Mesenchymal stem cell (in vitro differentiated cells and primary cell): ENCODE measurements around the gene HEG1.

ENCODE experiments used
- DNase-seq: peaks from one replicate; pipeline ENCODE4 v3.0.0-alpha.2; 2013
- H2AFZ ChIP-seq: one replicate; pipeline ENCODE4 v1.6.1; 2013; ENCODE audit warnings: low read depth, mild to moderate bottlenecking, control low read depth, inconsistent platforms, low read length, moderate library complexity
- H2AK5ac ChIP-seq: 2 replicates; pipeline ENCODE4 v1.6.1; 2013; ENCODE audit warnings: low read length, moderate library complexity, mild to moderate bottlenecking, inconsistent platforms; ENCODE audit not compliant: severe bottlenecking
- H2BK120ac ChIP-seq: one replicate; pipeline ENCODE4 v1.6.1; 2013; ENCODE audit warnings: low read depth, mild to moderate bottlenecking, inconsistent platforms, low read length, moderate library complexity
- H2BK12ac ChIP-seq, 2 experiments: one replicate each; pipeline ENCODE4 v1.6.1; 2013; ENCODE audit warnings: inconsistent platforms in 2 of 2, low read length in 2 of 2, mild to moderate bottlenecking in 2 of 2, moderate library complexity in 2 of 2, control low read depth in 1 of 2
- H2BK15ac ChIP-seq: one replicate; pipeline ENCODE4 v1.6.1; 2013; ENCODE audit warnings: mild to moderate bottlenecking, low read depth, inconsistent platforms; ENCODE audit not compliant: poor library complexity, severe bottlenecking
- H2BK5ac ChIP-seq: 2 replicates; pipeline ENCODE4 v1.6.1; 2013; ENCODE audit warnings: low read depth, mild to moderate bottlenecking, low read length, control low read depth, inconsistent platforms; ENCODE audit not compliant: poor library complexity, severe bottlenecking
- H3K14ac ChIP-seq, 2 experiments: one replicate each; pipeline ENCODE4 v1.6.1; 2013; ENCODE audit warnings: inconsistent platforms in 2 of 2, low read length in 2 of 2, control low read depth in 1 of 2, mild to moderate bottlenecking in 1 of 2, moderate library complexity in 1 of 2
- H3K18ac ChIP-seq, 2 experiments: one replicate each; pipeline ENCODE4 v1.6.1; 2013; ENCODE audit warnings: inconsistent platforms in 2 of 2, low read length in 2 of 2, control low read depth in 1 of 2, low read depth in 1 of 2, mild to moderate bottlenecking in 1 of 2
- H3K23ac ChIP-seq, 2 experiments: one replicate each; pipeline ENCODE4 v1.6.1; 2013; ENCODE audit warnings: inconsistent platforms in 2 of 2, low read length in 2 of 2, mild to moderate bottlenecking in 2 of 2, moderate library complexity in 2 of 2, control low read depth in 1 of 2
- H3K27ac ChIP-seq: 2 replicates; pipeline ENCODE4 v1.5.1; 2013; ENCODE audit warnings: mild to moderate bottlenecking, moderate library complexity, low read length, control low read depth, inconsistent platforms; ENCODE audit not compliant: poor library complexity, severe bottlenecking
- H3K27me3 ChIP-seq, 2 experiments: 2 replicates each; pipeline versions ENCODE4 v1.6.1 to v1.7.0; 2013; ENCODE audit warnings: low read length in 2 of 2, mild to moderate bottlenecking in 2 of 2, moderate library complexity in 2 of 2, control low read depth in 1 of 2, inconsistent platforms in 1 of 2; ENCODE audit not compliant: control insufficient read depth in 1 of 2, insufficient read depth in 1 of 2
- H3K36me3 ChIP-seq, 2 experiments: 2 replicates each; pipeline versions ENCODE4 v1.6.1 to v1.7.0; 2013; ENCODE audit warnings: low read length in 2 of 2, control low read depth in 1 of 2, inconsistent platforms in 1 of 2, low read depth in 1 of 2, mild to moderate bottlenecking in 1 of 2; ENCODE audit not compliant: insufficient read depth in 2 of 2, control insufficient read depth in 1 of 2
- H3K4ac ChIP-seq, 2 experiments: one replicate each; pipeline ENCODE4 v1.6.1; 2013; ENCODE audit warnings: inconsistent platforms in 2 of 2, low read length in 2 of 2, mild to moderate bottlenecking in 2 of 2, moderate library complexity in 2 of 2, control low read depth in 1 of 2, low read depth in 1 of 2
- H3K4me1 ChIP-seq: 2 replicates; pipeline ENCODE4 v1.6.1; 2013; ENCODE audit warnings: low read depth, low read length, control low read depth; ENCODE audit not compliant: control insufficient read depth, insufficient read depth
- H3K4me2 ChIP-seq: 2 replicates; pipeline ENCODE4 v1.6.1; 2013; ENCODE audit warnings: low read length, mild to moderate bottlenecking, inconsistent platforms; ENCODE audit not compliant: poor library complexity, severe bottlenecking
- H3K4me3 ChIP-seq, 2 experiments: 2 replicates each; pipeline versions ENCODE4 v1.5.1 to v1.7.0; 2013; ENCODE audit warnings: low read length in 2 of 2, mild to moderate bottlenecking in 2 of 2, control low read depth in 1 of 2, low read depth in 1 of 2; ENCODE audit not compliant: insufficient read depth in 1 of 2
- H3K79me1 ChIP-seq: replicated peaks from 2 replicates; pipeline ENCODE4 v1.6.1; 2013; ENCODE audit warnings: mild to moderate bottlenecking, control low read depth, low read length, inconsistent platforms; ENCODE audit not compliant: poor library complexity, severe bottlenecking
- H3K9ac ChIP-seq: 2 replicates; pipeline ENCODE4 v1.7.0; 2013; ENCODE audit warnings: mild to moderate bottlenecking, low read length, moderate library complexity
- H3K9me3 ChIP-seq: 2 replicates; pipeline ENCODE4 v1.7.0; 2013; ENCODE audit warnings: mild to moderate bottlenecking, low read length; ENCODE audit not compliant: control insufficient read depth
- H4K8ac ChIP-seq: one replicate; pipeline ENCODE4 v1.6.1; 2013; ENCODE audit warnings: inconsistent platforms, mild to moderate bottlenecking, low read length, moderate library complexity
- H4K91ac ChIP-seq: one replicate; pipeline ENCODE4 v1.6.1; 2013; ENCODE audit warnings: mild to moderate bottlenecking, low read length, inconsistent platforms
- WGBS: methylation state at CpG from one replicate; pipeline ENCODE4 v1.1.7; 2013; ENCODE audit warnings: mixed read lengths; 5-methylcytosine and 5-hydroxymethylcytosine counted together

HEG1 gene

DNA sequence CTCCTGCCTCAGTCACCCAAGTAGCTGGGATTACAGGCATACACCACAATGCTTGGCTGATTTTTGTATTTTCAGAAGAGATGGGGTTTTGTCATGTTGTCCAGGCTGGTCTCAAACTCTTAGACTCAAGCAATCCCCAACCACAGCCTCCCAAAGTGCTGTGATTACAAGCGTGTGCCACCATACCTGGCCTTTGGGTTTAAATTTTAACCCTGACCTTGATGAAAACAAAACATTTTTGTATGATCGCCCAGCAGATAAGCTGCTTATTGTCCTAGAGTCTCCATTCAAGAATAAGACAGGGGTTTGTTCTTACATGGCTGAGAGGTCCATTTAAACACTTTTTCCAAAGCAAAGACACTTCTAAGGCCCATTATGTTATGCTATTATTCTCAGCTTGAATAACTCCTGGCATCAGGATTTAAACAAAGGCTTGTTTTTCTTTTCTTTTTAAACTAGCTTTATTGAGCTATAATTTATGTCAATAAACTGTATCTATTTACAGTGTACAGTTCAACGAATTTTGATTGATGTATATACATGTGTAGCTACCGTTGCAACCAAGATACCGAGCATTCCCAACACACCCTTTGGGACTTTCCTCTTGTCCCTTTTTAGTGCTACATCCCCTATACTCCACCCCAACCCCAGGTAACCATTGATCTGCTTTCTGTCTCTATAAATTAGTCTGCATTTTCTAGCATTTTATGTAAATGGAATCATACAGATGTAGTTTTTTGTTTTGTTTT, 119.8 kb downstream of the HEG1 start:
- DNase-seq = no peak
- Histone ChIP-seq H3K4ac (no peak overlapping the region), H4K91ac (no peak overlapping the region), H3K4me3 (no peak overlapping the region), H3K27me3 (peaks cover 0 to 7% of the 10 kb centered on the region in 2 experiments), H2BK120ac (no peak overlapping the region), H3K4me1 (no peaks in the 10 kb centered on the region), H3K9me3 (no peaks in the 10 kb centered on the region), H4K8ac (no peak overlapping the region), H2AFZ (no peak overlapping the region), H3K23ac (no peak overlapping the region), H2BK5ac (no peak overlapping the region), H3K36me3 (no peaks in the 10 kb centered on the region), H3K18ac (no peak overlapping the region), H2BK12ac (no peak overlapping the region), H3K4me2 (no peak overlapping the region), H3K27ac (no peak overlapping the region), H2BK15ac (no peak overlapping the region), H3K14ac (no peak overlapping the region), H2AK5ac (no peak overlapping the region), H3K9ac (no peak overlapping the region), H3K79me1 (no peaks in the 10 kb centered on the region)
- 94% methylated on average over 4 of the region's 5 CpGs for WGBS

DNA sequence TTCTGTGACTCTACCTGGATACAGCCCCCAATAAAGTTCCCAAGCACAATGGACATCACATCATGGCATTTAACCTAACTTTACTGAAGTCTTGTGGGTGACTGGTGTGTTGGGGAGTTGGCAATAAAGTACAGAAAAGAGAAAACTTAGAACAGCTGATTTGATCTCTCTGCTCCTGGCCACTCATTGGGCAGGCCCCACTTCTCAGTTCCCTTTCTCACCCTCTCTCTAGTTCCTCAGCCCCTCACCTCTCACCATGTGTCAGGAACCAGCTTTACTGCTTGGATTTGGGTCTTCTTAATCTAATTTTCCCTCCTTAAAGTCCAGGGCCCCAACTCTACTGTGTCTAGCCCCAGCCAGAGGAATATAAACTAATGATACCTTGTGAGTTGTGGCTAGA, 120.5 kb downstream of the HEG1 start:
- Histone ChIP-seq H3K23ac (no peak overlapping the region), H2BK5ac (no peak overlapping the region), H3K4ac (no peak overlapping the region), H3K9me3 (no peaks in the 10 kb centered on the region), H3K4me3 (no peak overlapping the region), H3K4me2 (no peak overlapping the region), H4K91ac (no peak overlapping the region), H2AK5ac (no peak overlapping the region), H3K4me1 (no peaks in the 10 kb centered on the region), H3K79me1 (no peaks in the 10 kb centered on the region), H3K27me3 (peaks cover 0 to 9% of the 10 kb centered on the region in 2 experiments), H3K36me3 (no peaks in the 10 kb centered on the region), H3K27ac (no peak overlapping the region), H2AFZ (no peak overlapping the region), H4K8ac (no peak overlapping the region), H2BK12ac (no peak overlapping the region), H3K18ac (no peak overlapping the region), H3K14ac (no peak overlapping the region), H2BK15ac (no peak overlapping the region), H2BK120ac (no peak overlapping the region), H3K9ac (no peak overlapping the region)
- no peak for DNase-seq

DNA sequence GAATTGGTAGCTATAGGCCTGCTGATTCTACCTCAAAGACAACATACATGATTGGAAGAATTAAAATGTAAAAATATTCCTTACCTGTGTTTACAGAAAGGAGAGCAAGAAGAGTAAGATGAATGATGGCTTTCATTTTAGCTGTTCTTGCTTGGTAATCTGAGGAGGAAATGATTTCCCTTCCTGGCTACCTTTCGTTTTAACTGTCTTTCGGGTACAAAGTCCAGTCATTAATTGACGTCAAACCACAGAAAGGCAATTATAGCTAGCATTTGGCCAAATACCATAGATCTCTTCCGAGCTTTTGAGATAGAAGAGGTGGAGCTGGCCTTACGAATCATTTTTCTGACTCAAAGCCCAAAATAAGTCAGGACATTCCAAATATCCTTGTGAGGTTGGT, 121.2 kb downstream of the HEG1 start, which contains the start of gene MUC13:
TSS of gene MUC13 (minus strand) at position 175 of the 400 bp plus-strand sequence. CDS start at position 136, 39 bp downstream.
- no peak within 1 kb of the TSS for H2AFZ ChIP-seq
- no peak for DNase-seq
- H4K8ac ChIP-seq = no peak within 1 kb of the TSS
- peaks cover 0 to 9% of the 10 kb centered on the region in 2 experiments for H3K27me3 ChIP-seq
- no peak within 1 kb of the TSS for H3K23ac ChIP-seq
- H2BK15ac ChIP-seq = no peak within 1 kb of the TSS
- no peak within 1 kb of the TSS for H2BK120ac ChIP-seq
- no peak within 1 kb of the TSS for H3K14ac ChIP-seq
- H3K4ac ChIP-seq = no peak within 1 kb of the TSS
- H4K91ac ChIP-seq = no peak within 1 kb of the TSS
- WGBS = 93% methylated on average over 5 of the region's 5 CpGs
- H3K4me3 ChIP-seq = no peak within 1 kb of the TSS
- H2AK5ac ChIP-seq = no peak within 1 kb of the TSS
- H3K36me3 ChIP-seq = no peaks in the 10 kb centered on the region
- H3K4me1 ChIP-seq = no peaks in the 10 kb centered on the region
- no peak within 1 kb of the TSS for H2BK5ac ChIP-seq
- no peak within 1 kb of the TSS for H3K18ac ChIP-seq
- no peaks in the 10 kb centered on the region for H3K79me1 ChIP-seq
- H2BK12ac ChIP-seq = no peak within 1 kb of the TSS
- H3K27ac ChIP-seq = no peak within 1 kb of the TSS
- no peak within 1 kb of the TSS for H3K9ac ChIP-seq
- no peak within 1 kb of the TSS for H3K4me2 ChIP-seq
- H3K9me3 ChIP-seq = no peaks in the 10 kb centered on the region

DNA sequence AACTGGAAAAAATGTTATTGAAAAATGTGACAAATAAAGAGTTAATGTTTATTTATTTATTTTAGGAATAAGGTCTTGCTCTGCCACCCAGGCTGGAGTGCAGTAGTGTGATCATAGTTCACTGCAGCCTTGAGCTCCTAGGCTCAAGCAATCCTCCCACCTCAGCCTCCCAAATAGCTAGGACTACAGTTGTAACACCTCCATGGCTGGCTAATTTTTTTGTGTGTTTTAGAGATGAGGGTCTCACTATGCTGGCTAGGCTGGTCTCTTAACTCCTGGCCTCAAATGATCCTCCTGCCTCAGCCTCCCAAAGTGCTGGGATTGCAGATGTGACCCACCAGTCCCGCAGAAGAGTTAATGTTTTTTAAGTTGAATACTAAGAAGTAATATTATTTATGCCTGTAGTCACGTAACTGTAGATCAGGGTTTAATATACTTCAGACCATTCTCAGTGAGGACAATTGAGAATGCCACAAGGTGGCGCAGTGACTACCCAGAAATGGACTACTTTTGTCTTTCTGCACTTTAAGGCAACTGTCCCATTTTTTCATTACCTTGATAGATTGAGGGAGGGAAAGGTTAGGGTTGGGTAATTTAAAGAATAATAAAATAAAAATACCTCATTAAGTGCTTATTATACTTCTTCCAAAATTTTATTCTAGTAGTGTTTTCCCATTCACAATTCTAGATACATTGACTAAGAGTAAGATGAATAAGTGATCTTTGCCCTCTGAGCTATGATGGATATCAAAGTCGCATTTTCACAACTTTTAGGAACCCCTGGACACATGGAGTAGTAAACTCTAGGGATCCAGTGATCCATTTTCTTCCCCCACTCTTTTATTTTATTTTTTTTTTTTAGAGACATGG, 127.2 kb downstream of the HEG1 start:
- Histone ChIP-seq H2AFZ (no peak overlapping the region), H3K9ac (no peak overlapping the region), H2BK12ac (no peak overlapping the region)

More for the DNA sequence above, 127.2 kb downstream of the HEG1 start:
- DNase-seq = peak; percentile 69
- Histone ChIP-seq H4K8ac (peak overlapping the region; percentile 50), H2AK5ac (no peak overlapping the region), H2BK120ac (no peak overlapping the region), H3K4me1 (no peaks in the 10 kb centered on the region), H3K23ac (no peak overlapping the region), H3K36me3 (no peaks in the 10 kb centered on the region), H3K4ac (no peak overlapping the region), H3K27ac (no peak overlapping the region), H3K9me3 (no peaks in the 10 kb centered on the region), H3K79me1 (no peaks in the 10 kb centered on the region), H2BK5ac (no peak overlapping the region), H3K4me2 (no peak overlapping the region), H2BK15ac (no peak overlapping the region), H4K91ac (no peak overlapping the region), H3K27me3 (peaks cover 0 to 9% of the 10 kb centered on the region in 2 experiments), H3K14ac (no peak overlapping the region), H3K4me3 (no peak overlapping the region), H3K18ac (no peak overlapping the region)
- WGBS = 40% methylated on average over 1 of the region's 4 CpGs
